Fibroblast of the conjunctiva (primary cell): Measurements from ENCODE around the gene DLG2.
A peak's percentile ranks its signal among the peaks of the same experiment; 100 is the strongest.

Experiments
- DNase-seq: peaks from one replicate; pipeline ENCODE4 v3.0.0-alpha.2; 2010; ENCODE audit warnings: low read depth

DLG2 gene

DNA sequence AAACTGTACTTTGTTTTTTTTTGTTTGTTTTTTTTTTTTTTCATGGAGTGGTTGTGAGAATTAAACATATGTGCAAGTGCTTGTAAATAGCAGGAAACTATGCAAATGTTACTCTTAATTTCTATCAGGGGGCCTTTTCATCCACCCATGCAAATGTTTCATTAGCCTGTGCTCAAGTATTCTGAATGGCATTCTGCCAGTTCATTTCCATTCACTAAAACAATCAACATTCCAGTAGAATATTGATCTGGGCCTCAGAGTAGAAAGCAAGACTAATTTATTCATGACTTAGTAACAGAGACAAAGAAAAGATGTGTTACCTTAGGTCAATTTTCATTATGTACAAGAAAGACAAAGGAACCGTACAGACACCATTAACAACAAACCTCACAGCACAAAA, 971.4 kb downstream of the DLG2 start:
- no peak for DNase-seq

GRCh38 chr11:84648471-84648870, 978.7 kb downstream of the DLG2 start:
- DNase-seq, result no peak

GRCh38 chr11:84645988-84646694, 981.0 kb downstream of the DLG2 start:
- DNase-seq, result no peak

DNA sequence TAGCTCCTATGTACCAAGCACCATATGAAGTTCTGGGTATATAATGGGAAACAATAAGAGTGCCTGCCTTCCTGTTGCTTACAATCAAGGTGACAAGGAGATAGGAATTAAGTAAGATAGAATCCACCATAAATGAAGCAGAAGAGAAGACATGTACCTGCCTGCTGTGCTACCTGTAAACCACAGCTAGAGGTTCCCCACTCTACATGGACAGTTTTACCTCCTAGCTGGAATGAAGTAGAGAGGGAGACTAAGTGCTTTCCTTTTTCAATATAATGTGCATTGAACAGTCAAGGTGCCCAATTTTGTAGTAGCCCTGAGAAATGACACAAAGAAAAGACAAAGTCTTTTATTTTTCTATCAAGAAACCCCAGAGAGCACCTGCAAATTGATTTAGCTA, 984.6 kb downstream of the DLG2 start:
- DNase-seq, result no peak

GRCh38 chr11:84634309-84634708, 992.8 kb downstream of the DLG2 start:
- no peak for DNase-seq

DNA sequence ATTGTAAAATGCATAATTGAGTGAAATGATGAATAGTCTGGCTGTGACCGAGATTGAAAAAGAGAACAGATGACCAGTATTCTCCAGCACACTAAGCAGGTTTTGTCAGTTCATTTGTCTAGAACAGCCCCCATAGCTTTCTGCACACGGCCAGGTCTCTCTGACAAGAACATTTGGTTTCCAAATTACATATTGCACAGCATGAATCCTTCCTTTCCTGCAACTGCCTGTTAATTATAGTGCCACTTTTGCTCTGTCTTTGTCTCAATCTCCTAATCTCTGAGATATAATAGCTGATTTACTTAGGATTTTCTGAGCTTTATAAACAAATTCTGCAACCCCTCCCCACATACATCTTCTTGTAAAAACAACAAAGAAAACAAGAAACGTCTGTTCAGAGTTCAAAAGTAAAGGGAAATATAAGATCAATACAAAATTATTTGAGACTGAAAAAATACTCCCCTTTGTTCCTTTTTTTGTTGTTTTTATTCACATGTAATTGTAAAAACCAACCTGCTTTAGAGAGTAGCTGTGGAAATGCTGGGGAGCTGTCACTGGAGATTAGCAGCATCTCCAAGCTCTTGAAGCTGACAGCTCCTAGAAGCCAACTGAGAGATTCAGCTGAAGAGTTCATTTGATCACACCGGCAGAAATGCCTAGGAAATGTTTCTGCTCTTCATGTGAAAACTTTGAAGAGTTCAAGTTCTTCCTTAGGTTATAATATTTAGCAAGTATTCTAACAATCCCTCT, 998.1 kb downstream of the DLG2 start:
- DNase-seq, result no peak

DNA sequence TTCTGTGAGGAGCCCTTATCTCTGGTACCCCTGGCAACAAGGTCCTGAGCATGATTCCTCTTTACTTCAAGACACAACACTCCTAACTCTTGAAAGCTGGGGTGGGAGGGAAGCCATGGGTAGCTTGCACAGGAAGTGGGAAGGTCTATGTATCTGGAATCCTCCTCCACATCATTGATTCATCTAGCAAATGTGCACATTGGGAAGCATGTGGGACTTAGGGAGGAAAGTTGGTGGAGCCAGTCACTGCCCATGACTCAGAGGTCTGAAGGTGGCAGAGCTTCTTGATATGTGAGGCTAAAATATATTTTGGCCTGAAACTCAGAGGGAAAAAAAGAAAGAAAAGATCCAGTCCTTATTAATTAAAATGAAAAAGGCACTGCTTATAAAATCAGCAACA, 1000.9 kb downstream of the DLG2 start:
- no peak for DNase-seq

DNA sequence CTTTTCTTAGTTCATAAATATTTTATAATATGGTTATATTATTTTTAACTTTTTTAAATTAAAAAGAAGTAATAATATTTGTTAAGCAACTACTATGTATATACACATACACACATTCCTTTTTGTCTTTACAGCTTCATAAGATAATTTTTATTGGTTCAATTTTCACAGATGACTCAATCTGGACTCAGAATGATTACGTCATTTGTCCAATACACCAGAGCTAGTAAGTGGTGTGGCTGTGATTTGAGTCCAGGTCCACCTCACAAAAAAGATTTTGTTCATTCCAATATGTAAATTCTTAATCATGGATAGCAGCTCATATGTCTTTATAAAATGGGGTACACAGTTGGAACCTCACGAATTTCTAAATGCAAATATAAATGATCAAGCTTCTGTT, 1014.5 kb downstream of the DLG2 start:
- DNase-seq, result no peak

DNA sequence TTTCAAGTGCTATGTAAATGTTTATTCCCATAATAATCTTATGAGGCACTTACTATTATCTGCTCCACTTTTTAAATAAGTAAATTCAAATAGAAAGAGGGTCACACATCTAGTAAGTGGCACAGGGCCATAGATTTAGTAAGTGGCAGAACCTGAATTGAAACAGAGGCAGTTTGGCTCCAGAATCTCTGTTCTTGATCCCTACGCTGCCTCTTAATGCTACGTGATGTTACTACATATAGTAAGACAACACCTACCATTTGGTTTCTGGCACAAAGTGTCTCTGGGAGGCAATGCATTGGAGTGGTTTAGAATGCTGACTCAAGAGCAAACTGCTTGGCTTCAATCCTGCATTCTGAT, 1018.3 kb downstream of the DLG2 start:
- no peak for DNase-seq

- no peak for DNase-seq
Observed at GRCh38 chr11:84607975-84608836, 1018.9 kb downstream of the DLG2 start.

GRCh38 chr11:84594602-84595001, 1032.5 kb downstream of the DLG2 start:
- no peak for DNase-seq

DNA sequence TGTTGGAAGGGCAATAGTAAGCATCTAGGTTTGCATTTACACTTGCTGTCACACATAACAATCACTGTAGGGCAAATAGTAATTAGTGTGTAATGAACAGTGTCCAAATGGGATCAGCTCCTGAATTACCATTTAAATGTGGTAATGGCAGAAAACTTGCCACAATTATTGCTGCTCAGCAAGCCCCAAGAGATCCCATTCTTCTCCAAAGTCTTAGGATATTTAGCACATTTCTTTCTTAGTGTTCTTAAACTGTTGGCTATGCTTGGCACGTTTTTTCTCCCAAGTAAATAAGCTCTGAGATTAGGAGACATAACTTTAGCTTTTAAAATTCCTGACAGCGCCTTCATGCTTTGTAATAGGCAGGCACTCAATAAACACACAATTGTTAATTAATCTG, 1037.0 kb downstream of the DLG2 start:
- DNase-seq, result no peak

DNA sequence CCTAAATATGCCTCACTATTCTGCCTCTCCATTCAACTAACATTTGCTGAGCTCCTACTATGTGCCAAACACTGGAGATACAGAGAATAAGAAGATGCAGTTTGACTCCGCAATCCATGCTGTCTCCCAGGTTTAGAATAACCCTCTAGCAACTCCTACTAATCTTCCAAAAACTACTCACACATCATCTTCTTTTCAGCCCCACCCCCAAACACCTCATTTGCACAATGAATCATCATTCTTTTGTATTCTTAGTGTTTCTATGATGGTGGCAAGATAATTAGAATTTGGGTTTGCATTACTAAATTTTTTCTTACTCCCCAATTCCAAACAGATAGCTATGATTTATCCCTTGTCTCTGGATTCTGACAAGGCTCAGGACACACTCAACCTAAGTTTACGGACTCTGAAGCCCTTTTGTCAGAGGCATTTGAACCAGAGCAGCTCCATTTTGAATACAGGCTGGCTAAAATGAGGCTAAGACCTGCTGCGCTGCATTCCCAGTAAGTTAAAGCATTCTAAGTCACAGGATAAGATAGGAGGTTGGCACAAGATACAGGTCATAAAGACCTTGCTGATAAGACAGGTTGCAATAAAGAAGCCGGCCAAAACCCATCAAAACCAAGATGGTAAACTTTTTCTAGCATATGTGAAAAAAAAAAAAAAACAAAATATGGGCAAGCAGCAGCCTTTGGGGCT, 1038.9 kb downstream of the DLG2 start:
- no peak for DNase-seq

- DNase-seq, result no peak
Observed at GRCh38 chr11:84583106-84583505, 1044.0 kb downstream of the DLG2 start.

DNA sequence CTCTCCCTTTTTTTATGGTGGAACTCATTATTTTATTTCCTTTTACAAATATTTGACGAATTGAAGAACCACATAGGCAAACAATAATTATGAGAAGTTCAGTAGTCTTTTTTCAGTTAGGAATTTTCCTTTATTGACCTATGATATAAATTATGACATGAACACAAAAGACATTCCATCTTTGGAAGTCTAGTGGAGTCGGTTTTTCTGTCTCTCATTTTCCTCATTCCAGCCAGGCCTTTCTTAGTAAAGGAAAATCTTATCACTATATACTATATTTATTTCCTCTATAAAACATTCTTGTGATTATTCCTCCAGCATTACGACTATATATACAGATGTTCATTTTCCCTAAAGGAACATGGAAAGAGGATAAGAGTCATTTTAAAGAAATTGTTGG, 1046.1 kb downstream of the DLG2 start:
- no peak for DNase-seq

DNA sequence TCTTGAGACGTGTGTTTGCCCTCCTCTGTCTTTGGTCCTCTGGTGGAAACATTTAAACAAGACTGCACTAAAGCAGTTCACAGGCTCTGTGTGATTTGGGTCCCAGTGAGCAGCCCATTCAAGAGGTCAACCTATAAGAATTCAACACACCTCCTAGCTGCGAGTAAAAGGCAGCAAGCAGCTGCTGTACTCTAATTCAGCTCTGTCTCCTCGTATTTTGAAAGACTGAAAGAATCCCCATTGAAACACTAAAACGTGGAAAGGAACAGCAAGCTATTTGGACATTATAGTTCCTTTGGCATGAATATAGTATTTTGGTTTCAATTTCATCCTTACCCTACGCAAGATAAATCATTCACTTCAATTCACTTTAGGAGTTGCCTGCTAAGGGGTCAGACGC, 1046.7 kb downstream of the DLG2 start:
- DNase-seq, result no peak

DNA sequence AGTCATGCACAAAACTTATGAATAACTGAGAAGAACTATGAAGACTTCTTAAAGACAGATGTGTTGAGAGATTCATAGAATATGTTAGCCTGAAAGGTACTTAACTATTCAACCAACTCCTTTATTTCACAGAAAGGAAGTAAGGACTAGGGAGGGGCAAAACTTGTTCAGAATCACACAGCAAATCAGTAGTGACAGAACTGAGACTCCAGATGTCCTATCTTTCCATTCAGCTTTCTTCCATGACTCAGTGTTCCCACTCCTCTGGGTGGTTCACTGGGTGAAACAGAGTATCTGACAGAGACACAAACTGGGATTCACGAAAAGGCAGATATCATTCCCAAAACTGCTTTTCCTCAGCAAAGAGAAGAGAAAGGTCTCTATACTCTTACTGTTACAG, 1053.3 kb downstream of the DLG2 start:
- DNase-seq, result no peak

DNA sequence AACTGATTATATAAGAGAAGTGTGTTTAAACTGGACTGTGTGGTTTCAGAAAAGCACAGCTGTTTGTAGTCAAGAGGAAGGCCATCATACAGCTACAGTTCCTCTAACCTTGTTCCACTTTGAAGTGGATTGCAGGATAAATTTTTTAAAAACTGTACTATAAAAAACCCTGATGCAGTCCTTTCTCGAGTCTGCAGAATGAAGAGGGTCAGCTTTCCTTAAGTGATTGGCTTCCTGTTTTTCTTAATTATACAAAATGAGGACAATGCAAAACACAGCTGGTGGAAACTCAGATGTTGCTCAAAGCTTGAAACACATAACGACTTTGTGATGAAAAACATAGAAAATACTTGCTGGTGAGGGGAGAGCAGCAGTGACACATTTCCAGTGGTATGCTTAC, 1060.5 kb downstream of the DLG2 start:
- DNase-seq, result no peak

- DNase-seq, result no peak
Observed at GRCh38 chr11:84564867-84565184, 1062.3 kb downstream of the DLG2 start.

GRCh38 chr11:84564180-84564866, 1062.8 kb downstream of the DLG2 start:
- peak; percentile 8 for DNase-seq

DNA sequence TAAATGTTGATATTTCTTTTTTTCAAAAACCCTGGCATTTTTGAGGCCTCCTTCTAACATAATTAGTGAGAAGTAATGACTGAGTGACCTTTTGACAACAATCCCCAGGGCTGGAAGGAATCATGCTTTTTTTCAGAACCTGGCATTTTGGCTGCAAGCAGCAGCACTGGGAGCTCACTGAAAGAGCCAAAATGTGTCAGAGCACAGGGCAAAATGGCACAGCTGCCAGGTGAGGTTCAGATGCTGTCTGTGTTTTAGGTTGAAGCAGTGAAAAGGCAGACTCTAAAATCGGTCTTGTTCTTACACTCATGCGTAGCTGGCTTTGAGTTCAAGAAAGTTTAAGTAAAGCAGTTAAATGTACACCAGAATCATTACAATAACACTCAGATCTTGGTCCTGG, 1063.8 kb downstream of the DLG2 start:
- no peak for DNase-seq

GRCh38 chr11:84560206-84560605, 1066.9 kb downstream of the DLG2 start:
- no peak for DNase-seq
